Natural killer cell (primary cell): ENCODE measurements around the gene B4GALT2. TPM values are rescaled to one million over a fixed set of nuclear protein-coding genes. Genes with fewer than 3 reads are reported as not detected.

Source experiments
- ATAC-seq, 3 donors: fragments of 150-1000 bp in 2 of 3; fragments of 200-7000 bp in 1 of 3; cut with Tn5 transposase; 1 replicate in 1 of 3; 2 replicates in 2 of 3; pipeline ENCODE4 v1.10.0; 2021; ENCODE audit warnings: mild to moderate bottlenecking in 2 of 3, moderate library complexity in 2 of 3
- DNase-seq, 2 donors: peaks; one replicate each; pipeline versions ENCODE4 v3.0.0 to v3.0.0-alpha.2; 2013 to 2021; ENCODE audit warnings: mixed read lengths in 1 of 2
- H3K27ac ChIP-seq: one replicate; pipeline ENCODE4 v1.5.1; 2013; ENCODE audit warnings: mild to moderate bottlenecking, low read length
- H3K27me3 ChIP-seq: one replicate; pipeline ENCODE4 v1.6.1; 2013; ENCODE audit warnings: low read length; ENCODE audit not compliant: control insufficient read depth, insufficient read depth
- H3K36me3 ChIP-seq: one replicate; pipeline ENCODE4 v1.6.1; 2013; ENCODE audit warnings: low read length; ENCODE audit not compliant: control insufficient read depth, insufficient read depth
- H3K4me1 ChIP-seq: one replicate; pipeline ENCODE4 v1.6.1; 2013; ENCODE audit warnings: low read length; ENCODE audit not compliant: control insufficient read depth, insufficient read depth
- H3K4me3 ChIP-seq: one replicate; pipeline ENCODE4 v1.5.1; 2013; ENCODE audit warnings: low read length
- H3K9me3 ChIP-seq: one replicate; pipeline ENCODE4 v1.6.1; 2013; ENCODE audit warnings: low read length; ENCODE audit not compliant: control insufficient read depth, insufficient read depth
- H3K27ac Mint-ChIP-seq, 2 donors: one replicate each; pipeline ENCODE4 v1.8.0; 2022; ENCODE audit warnings: mild to moderate bottlenecking in 2 of 2, mixed read lengths in 2 of 2, moderate library complexity in 1 of 2
- H3K27me3 Mint-ChIP-seq, 2 donors: one replicate each; pipeline ENCODE4 v1.8.0; 2022; ENCODE audit warnings: low read depth in 2 of 2, mixed read lengths in 2 of 2
- H3K36me3 Mint-ChIP-seq: one replicate; pipeline ENCODE4 v1.8.0; 2022; ENCODE audit warnings: mixed read lengths
- H3K4me1 Mint-ChIP-seq, 2 donors: one replicate each; pipeline ENCODE4 v1.8.0; 2022; ENCODE audit warnings: mixed read lengths in 2 of 2
- H3K4me3 Mint-ChIP-seq: one replicate; pipeline ENCODE4 v1.8.0; 2022; ENCODE audit warnings: mild to moderate bottlenecking, moderate library complexity, mixed read lengths
- H3K9me3 Mint-ChIP-seq, 2 donors: one replicate each; pipeline ENCODE4 v1.8.0; 2022; ENCODE audit warnings: mixed read lengths in 2 of 2
- CTCF ChIP-seq: fragments of 200-600 bp; IDR thresholded peaks from one replicate; pipeline ENCODE4 v1.8.0; 2022; ENCODE audit warnings: antibody characterized with exemption
- WGBS: methylation state at CpG from one replicate; pipeline ENCODE4 v1.1.7; 2013; ENCODE audit warnings: missing lambda C conversion rate; ENCODE audit not compliant: insufficient coverage; 5-methylcytosine and 5-hydroxymethylcytosine counted together
- intact Hi-C: fragments of 100-400 bp; cut with micrococcal nuclease; formaldehyde crosslinking; loops from one replicate; pipeline ENCODE4 v1.14.2; 2022
- total RNA-seq, 4 donors: library from RNA; stranded (reverse); fragments of 120-200 nt in 1 of 4; gene quantifications; one replicate each; pipeline versions ENCODE4 v1.2.3 to v1.2.4, GENCODE V29; 2013 to 2022

Gene B4GALT2
- total RNA-seq, 3 donors from 2014 or later (not counting 1 experiment from before 2014, with no cell fraction given): 1.5 to 5.5 (median 2.2) TPM

GRCh38 chr1:43984855-43985254 lies 5.8 kb downstream of the B4GALT2 start:
- Mint-ChIP-seq H3K4me1 (peaks cover 0 to 19% of the 10 kb centered on the region in 2 donors), H3K4me3 (no peak overlapping the region)
- no peak for TF ChIP-seq CTCF

DNA sequence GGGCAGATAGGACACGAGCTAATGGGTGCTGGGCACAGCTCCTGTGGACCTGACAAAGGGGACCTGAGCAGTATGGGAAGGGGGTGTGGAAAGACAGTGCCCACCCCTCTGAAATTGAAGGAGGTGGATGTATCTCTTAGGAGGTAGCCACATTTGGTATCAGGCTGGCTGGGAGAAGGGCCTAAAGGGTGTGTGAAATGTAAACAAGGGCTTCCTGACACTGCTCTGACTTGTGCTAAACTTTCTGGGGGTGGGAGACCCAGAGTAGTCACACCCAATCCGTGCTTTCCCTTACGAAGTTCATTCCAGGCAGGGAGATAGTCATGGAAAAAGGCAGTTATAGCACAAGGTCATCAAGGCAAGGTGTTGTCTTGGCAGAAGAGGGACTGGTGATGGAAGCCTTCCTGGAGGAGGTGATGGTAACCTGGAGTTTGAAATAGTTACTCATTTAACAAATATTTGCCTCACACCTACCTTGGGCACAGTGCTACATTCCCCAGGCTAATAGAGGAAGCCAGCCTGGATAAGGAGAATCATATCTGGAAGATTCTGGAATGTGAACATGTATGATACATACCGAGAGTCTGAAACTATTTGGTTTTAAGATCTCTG lies 7.1 kb downstream of the B4GALT2 start:
- peaks cover 0 to 12% of the 10 kb centered on the region in 2 donors for H3K4me1 Mint-ChIP-seq
- H3K9me3 Mint-ChIP-seq: no peaks in the 10 kb centered on the region
- no peak overlapping the region for H3K27ac ChIP-seq
- ATAC-seq: no peak
- H3K36me3 ChIP-seq: no peaks in the 10 kb centered on the region
- H3K27ac Mint-ChIP-seq: no peak overlapping the region
- intact Hi-C loops: no loop called here
- 89% methylated on average over 4 of the region's 4 CpGs for whole genome bisulfite sequencing
- no peaks in the 10 kb centered on the region for H3K27me3 Mint-ChIP-seq
- H3K27me3 ChIP-seq: no peaks in the 10 kb centered on the region
- no peak overlapping the region for H3K4me3 Mint-ChIP-seq
- H3K9me3 ChIP-seq: no peaks in the 10 kb centered on the region
- no peaks in the 10 kb centered on the region for H3K36me3 Mint-ChIP-seq
- H3K4me3 ChIP-seq: no peak overlapping the region
- TF ChIP-seq CTCF: no peak
- no peak for DNase-seq
- H3K4me1 ChIP-seq: peaks cover 6% of the 10 kb centered on the region

More at GRCh38 chr1:43984855-43985254, 5.8 kb downstream of the B4GALT2 start:
- Mint-ChIP-seq H3K27ac (no peak overlapping the region), H3K9me3 (no peaks in the 10 kb centered on the region), H3K27me3 (no peaks in the 10 kb centered on the region), H3K36me3 (no peaks in the 10 kb centered on the region)
- no peaks in the 10 kb centered on the region for H3K36me3 ChIP-seq
- intact Hi-C loops: no loop called here
- H3K27me3 ChIP-seq: no peaks in the 10 kb centered on the region
- no peaks in the 10 kb centered on the region for H3K9me3 ChIP-seq
- H3K4me1 ChIP-seq: peaks cover 5% of the 10 kb centered on the region
- H3K4me3 ChIP-seq: no peak overlapping the region
- no peak overlapping the region for H3K27ac ChIP-seq
- WGBS: 96% methylated on average over 16 of the region's 16 CpGs
- no peak for ATAC-seq
- no peak for DNase-seq

DNA sequence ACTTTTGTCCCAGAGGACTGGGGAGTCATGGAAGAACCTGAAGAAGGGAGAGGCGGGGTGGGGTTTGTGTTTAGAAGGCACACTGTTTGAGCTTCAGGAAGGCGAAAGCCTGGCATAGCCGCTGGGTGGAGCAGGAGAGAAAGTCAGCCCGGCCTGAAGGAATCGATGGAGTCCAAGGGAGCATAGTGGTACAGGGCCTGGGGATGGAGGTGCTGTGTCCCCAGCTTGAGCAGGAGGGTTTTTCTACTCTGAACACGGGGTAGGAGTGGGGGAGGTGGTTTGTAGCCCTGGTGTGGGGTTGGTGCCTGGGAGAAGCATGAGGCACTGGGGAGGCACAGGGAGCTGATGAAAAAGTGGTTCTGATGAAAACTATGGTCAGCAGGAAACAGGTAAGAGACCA lies 7.7 kb downstream of the B4GALT2 start:
- H3K4me1 ChIP-seq: peaks cover 9% of the 10 kb centered on the region
- ATAC-seq (no peak), DNase-seq (no peak)
- 90% methylated on average over 6 of the region's 6 CpGs for WGBS
- no peak overlapping the region for H3K4me3 Mint-ChIP-seq
- H3K4me1 Mint-ChIP-seq: peaks cover 0 to 19% of the 10 kb centered on the region in 2 donors
- H3K27me3 ChIP-seq: no peaks in the 10 kb centered on the region
- H3K9me3 ChIP-seq: no peaks in the 10 kb centered on the region
- no peak for TF ChIP-seq CTCF
- H3K36me3 ChIP-seq: no peaks in the 10 kb centered on the region
- H3K27ac Mint-ChIP-seq: no peak overlapping the region
- H3K4me3 ChIP-seq: no peak overlapping the region
- no peak overlapping the region for H3K27ac ChIP-seq
- no peaks in the 10 kb centered on the region for H3K36me3 Mint-ChIP-seq
- intact Hi-C loops: no loop called here
- no peaks in the 10 kb centered on the region for H3K9me3 Mint-ChIP-seq
- H3K27me3 Mint-ChIP-seq: no peaks in the 10 kb centered on the region
